ENCODE measurements around the gene ANKRD39. TPM values are rescaled to one million over a fixed set of nuclear protein-coding genes. Genes with fewer than 3 reads are reported as not detected.

The ANKRD39 gene
- total RNA-seq, 4 donors from 2014 or later: 13.3 to 20.4 (median 17.1) TPM

DNA sequence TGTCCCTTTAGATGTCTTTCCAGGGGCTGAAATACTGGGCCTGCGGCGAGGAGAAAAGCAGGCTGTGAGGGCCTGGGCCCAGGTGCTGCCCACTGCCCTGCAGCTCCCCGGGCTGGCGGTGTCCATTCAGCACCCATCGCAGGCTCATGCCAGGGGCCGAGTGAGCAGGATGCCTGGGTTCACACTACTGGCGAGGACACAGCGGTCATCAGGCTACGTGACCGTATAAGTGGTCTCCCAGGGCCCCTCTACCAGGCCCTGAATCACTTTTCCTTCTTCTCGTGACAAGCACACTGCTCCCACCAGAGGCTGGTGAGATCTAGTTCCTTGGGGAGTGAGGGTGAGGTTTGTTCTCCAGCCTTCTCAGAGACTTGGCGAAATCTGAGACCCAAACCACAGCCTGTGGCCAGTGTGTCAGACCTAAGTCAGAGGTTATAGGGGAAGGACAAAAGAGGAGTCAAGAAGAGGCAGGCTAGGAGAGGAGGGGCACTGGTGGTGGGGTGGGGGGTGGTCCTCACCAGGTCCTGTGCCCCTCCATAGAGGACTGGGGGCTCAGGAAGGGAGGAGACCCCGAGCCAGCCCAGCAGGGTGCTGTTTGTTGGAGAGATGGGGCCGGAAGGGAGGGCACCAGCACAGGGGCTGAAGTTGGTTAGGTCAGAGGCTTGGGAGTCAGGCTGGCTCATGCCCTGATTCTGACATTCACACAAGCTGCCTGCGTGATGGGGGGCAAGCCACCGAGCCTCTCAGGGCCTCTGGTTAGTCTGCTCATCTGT, 18.6 kb upstream of the ANKRD39 start:
- ATAC-seq: no peak
- no peaks in the 10 kb centered on the region for H3K9me3 ChIP-seq
- H3K36me3 ChIP-seq: no peaks in the 10 kb centered on the region
- TF ChIP-seq EP300 (IDR thresholded peaks at IDR 0.05) (no peak), POLR2AphosphoS5 (IDR thresholded peaks at IDR 0.05) (no peak), POLR2A (IDR thresholded peaks at IDR 0.05) (no peak)
- TF ChIP-seq, protein P1, sequence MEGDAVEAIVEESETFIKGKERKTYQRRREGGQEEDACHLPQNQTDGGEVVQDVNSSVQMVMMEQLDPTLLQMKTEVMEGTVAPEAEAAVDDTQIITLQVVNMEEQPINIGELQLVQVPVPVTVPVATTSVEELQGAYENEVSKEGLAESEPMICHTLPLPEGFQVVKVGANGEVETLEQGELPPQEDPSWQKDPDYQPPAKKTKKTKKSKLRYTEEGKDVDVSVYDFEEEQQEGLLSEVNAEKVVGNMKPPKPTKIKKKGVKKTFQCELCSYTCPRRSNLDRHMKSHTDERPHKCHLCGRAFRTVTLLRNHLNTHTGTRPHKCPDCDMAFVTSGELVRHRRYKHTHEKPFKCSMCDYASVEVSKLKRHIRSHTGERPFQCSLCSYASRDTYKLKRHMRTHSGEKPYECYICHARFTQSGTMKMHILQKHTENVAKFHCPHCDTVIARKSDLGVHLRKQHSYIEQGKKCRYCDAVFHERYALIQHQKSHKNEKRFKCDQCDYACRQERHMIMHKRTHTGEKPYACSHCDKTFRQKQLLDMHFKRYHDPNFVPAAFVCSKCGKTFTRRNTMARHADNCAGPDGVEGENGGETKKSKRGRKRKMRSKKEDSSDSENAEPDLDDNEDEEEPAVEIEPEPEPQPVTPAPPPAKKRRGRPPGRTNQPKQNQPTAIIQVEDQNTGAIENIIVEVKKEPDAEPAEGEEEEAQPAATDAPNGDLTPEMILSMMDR (IDR thresholded peaks at IDR 0.05): no peak
- H3K4me1 ChIP-seq: peaks cover 0 to 36% (median 17%) of the 10 kb centered on the region in 3 donors
- H3K27ac ChIP-seq: no peak overlapping the region
- no peaks in the 10 kb centered on the region for H3K27me3 ChIP-seq
- H3K4me3 ChIP-seq: no peak overlapping the region
- WGBS, 2 donors (ENCODE audit: low coverage in 1 of 2): 50 to 83% methylated on average over 1 of the region's 16 CpGs

DNA sequence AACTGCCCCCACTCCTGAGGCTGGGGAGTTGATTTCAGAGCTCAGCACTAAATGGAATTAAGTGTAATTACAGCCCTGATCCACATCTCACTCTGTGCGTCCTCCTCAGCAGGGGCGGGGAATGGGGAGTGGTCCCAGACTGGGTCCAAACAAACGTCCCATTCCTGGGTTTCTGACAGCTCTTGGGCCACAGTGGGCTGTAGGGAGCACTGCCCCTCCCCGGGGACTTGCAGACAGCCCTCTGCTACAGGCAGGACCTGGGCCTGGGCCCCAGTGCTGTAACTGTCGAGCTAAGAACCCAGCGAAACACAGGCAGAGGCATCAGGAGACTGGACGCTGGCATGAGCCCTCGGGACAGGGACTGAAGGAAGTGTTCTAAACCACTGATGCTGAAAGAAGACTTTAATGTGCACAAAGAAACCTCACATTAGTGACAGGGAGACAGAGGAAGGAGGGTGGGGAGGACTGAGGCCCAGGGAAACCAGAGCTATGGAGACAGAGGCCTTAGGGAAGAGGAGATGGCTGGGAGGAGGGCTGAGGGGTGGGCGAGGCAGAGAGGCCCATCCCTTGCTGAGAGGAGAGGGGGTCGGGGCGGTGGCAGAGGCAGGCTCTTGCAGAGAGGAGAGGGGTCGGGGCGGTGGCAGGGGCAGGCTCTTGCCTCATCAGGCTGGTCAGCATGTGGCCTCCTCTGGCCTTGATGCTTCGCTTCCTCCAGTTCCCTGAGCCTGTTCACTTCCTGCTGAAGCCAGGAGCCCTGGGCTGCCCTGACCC, 17.9 kb upstream of the ANKRD39 start:
- no peaks in the 10 kb centered on the region for H3K36me3 ChIP-seq
- no peaks in the 10 kb centered on the region for H3K27me3 ChIP-seq
- no peak for ATAC-seq
- H3K4me3 ChIP-seq: no peak overlapping the region
- peaks cover 0 to 44% (median 17%) of the 10 kb centered on the region in 3 donors for H3K4me1 ChIP-seq
- no peaks in the 10 kb centered on the region for H3K9me3 ChIP-seq
- H3K27ac ChIP-seq: no peak overlapping the region
- WGBS, 2 donors (ENCODE audit: low coverage in 1 of 2): 65% methylated on average over 5 of the region's 14 CpGs; no CpG with 5 or more reads in 1 of the 2 donors
- TF ChIP-seq POLR2AphosphoS5 (IDR thresholded peaks at IDR 0.05): no peak

DNA sequence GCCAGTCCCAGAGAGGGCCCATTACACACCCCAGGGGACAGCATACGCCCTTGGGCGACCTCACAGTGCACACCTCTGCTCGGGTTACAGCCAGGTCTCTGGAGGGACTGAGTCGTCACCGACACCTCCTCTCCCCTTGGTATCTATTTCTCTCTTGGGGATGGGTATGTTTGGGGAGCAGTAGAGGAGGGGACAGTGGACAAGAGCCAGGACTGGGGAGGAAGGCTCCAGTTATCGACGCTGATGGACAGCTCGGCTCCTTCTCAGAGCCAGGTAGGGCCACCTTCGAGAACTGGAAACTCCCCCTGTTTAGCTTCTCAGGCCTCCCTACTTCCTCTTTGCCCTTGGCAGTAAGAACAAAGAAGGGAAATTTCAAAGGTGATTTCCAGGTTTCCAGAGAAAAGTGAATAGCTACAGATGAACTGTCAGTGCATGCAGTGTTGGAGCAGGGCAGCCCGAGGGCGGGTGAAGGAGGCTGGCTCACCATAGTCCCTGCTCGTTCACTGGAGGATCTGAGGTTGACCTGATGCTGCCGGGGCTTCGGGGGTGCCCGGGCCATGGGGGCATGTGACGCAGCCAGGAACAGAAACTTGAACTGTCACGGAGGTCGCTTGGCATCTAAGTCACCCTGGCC, 16.5 kb upstream of the ANKRD39 start:
- no peak for ATAC-seq
- WGBS, 2 donors (ENCODE audit: low coverage in 1 of 2): 43 to 63% methylated on average over 4 to 7 of the region's 18 CpGs
- Histone ChIP-seq H3K36me3 (no peaks in the 10 kb centered on the region), H3K9me3 (no peaks in the 10 kb centered on the region), H3K27me3 (no peaks in the 10 kb centered on the region), H3K4me1 (peaks cover 0 to 48% (median 17%) of the 10 kb centered on the region in 3 donors), H3K27ac (peak overlapping the region in 3 of 4 donors; percentile 56 to 66 (median 58)), H3K4me3 (no peak overlapping the region)
- TF ChIP-seq POLR2AphosphoS5 (IDR thresholded peaks at IDR 0.05) (no peak), EP300 (IDR thresholded peaks at IDR 0.05) (no peak), POLR2A (IDR thresholded peaks at IDR 0.05) (no peak)
- TF ChIP-seq, protein P1 (IDR thresholded peaks at IDR 0.05): no peak

DNA sequence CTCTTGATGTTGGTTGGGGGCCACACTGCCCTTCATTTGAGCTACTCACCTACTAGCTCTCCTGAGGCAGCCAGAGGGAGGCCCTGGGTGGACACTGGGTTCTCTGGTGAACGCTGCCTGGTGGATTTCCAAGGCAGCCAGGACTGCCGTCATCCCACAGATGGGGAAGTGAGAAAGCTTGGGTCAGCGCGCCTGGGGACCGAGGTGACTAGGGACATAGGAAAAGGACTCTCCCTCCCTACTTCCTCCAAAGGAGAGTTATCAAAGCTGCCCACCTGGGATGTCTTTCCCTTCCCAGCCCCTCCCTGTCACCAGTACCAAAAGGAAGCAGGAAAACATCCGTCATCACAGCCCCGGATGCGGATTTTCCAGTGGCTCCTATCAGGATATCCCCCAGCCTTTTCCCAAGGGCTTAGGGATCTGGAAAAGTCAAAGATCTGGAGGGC, 15.9 kb upstream of the ANKRD39 start:
- peak; percentile 6 for ATAC-seq
- no peaks in the 10 kb centered on the region for H3K9me3 ChIP-seq
- H3K36me3 ChIP-seq: no peaks in the 10 kb centered on the region
- no peak overlapping the region for H3K4me3 ChIP-seq
- H3K4me1 ChIP-seq: peaks cover 0 to 48% (median 17%) of the 10 kb centered on the region in 3 donors
- no peaks in the 10 kb centered on the region for H3K27me3 ChIP-seq
- peak overlapping the region in 3 of 4 donors; percentile 56 to 66 (median 58) for H3K27ac ChIP-seq
- TF ChIP-seq EP300 (IDR thresholded peaks at IDR 0.05) (no peak), POLR2AphosphoS5 (IDR thresholded peaks at IDR 0.05) (no peak), POLR2A (IDR thresholded peaks at IDR 0.05) (no peak)
- TF ChIP-seq, protein P1 (IDR thresholded peaks at IDR 0.05): no peak
- 69% methylated on average over 7 of the region's 8 CpGs; no CpG with 5 or more reads in 1 of the 2 donors for WGBS, 2 donors (ENCODE audit: low coverage in 1 of 2)

Data from gastroesophageal sphincter (tissue), 4 donors.